Calu3 (cell line): ENCODE measurements around the gene VPS11. TPM values are rescaled to one million over a fixed set of nuclear protein-coding genes. Genes with fewer than 3 reads are reported as not detected.
"Not testable (repeated sequence)": the region's sequence is repeated elsewhere in the genome, so short reads cannot be mapped to it uniquely, and the experiment has no call there.

Experiments
- BruUV-seq: library from RNA; stranded (reverse); fragments of 400-500 nt; replicated peaks from 2 replicates; lab custom pipeline; 2021; lab: Mats Ljungman, UMichigan
- CTCF ChIA-PET: fragments of 300-600 bp; sonication (Branson Sonifier 250); formaldehyde crosslinking; loops from one replicate; lab custom pipeline; 2022; ENCODE audit warnings: antibody characterized with exemption; lab: Charles Lee
- DNase-seq: peaks from one replicate; pipeline ENCODE4 v3.0.0; 2022
- H3K27ac Mint-ChIP-seq: one replicate; pipeline ENCODE4 v1.8.0; 2022; ENCODE audit warnings: mixed read lengths; ENCODE audit not compliant: unreplicated experiment
- H3K27me3 Mint-ChIP-seq: one replicate; pipeline ENCODE4 v1.8.0; 2022; ENCODE audit warnings: mixed read lengths; ENCODE audit not compliant: unreplicated experiment
- H3K36me3 Mint-ChIP-seq: one replicate; pipeline ENCODE4 v1.8.0; 2022; ENCODE audit warnings: mild to moderate bottlenecking, moderate library complexity, mixed read lengths; ENCODE audit not compliant: insufficient read depth, unreplicated experiment
- H3K4me1 Mint-ChIP-seq: one replicate; pipeline ENCODE4 v1.8.0; 2022; ENCODE audit warnings: mild to moderate bottlenecking, low read depth, mixed read lengths; ENCODE audit not compliant: unreplicated experiment
- H3K4me3 Mint-ChIP-seq: one replicate; pipeline ENCODE4 v1.8.0; 2022; ENCODE audit warnings: mild to moderate bottlenecking, low read depth, moderate library complexity, mixed read lengths; ENCODE audit not compliant: unreplicated experiment
- H3K9me3 Mint-ChIP-seq: one replicate; pipeline ENCODE4 v1.8.0; 2022; ENCODE audit warnings: low read depth, mixed read lengths; ENCODE audit not compliant: unreplicated experiment
- intact Hi-C: fragments of 100-400 bp; cut with micrococcal nuclease; formaldehyde crosslinking; loops from one replicate; pipeline ENCODE4 v1.10.0; 2022; ENCODE audit not compliant: unreplicated experiment
- total RNA-seq: library from RNA; stranded (reverse); gene quantifications from 2 replicates; pipeline ENCODE4 v1.2.3, GENCODE V29; 2022
- TF ChIP-seq, protein P1 (sequence below): fragments of 200-600 bp; IDR thresholded peaks from one replicate; pipeline ENCODE4 v1.8.0; 2022; ENCODE audit warnings: antibody characterized with exemption; ENCODE audit not compliant: unreplicated experiment

The VPS11 gene
- total RNA-seq, 1 experiment from 2014 or later, result 15.1 TPM

- H3K9me3 Mint-ChIP-seq, result no peaks in the 10 kb centered on the region
- no peaks in the 10 kb centered on the region for H3K27me3 Mint-ChIP-seq
- peak; percentile 13 for DNase-seq
- peaks cover 50% of the 10 kb centered on the region for H3K36me3 Mint-ChIP-seq
- intact Hi-C loops, result loop anchor here (5.0 kb wide), 1 partner anchor 97 kb away; no protein-coding TSS in a partner anchor
- H3K4me1 Mint-ChIP-seq, result peaks cover 9% of the 10 kb centered on the region
- H3K27ac Mint-ChIP-seq, result peak overlapping the region; percentile 92
- TF ChIP-seq, protein P1, sequence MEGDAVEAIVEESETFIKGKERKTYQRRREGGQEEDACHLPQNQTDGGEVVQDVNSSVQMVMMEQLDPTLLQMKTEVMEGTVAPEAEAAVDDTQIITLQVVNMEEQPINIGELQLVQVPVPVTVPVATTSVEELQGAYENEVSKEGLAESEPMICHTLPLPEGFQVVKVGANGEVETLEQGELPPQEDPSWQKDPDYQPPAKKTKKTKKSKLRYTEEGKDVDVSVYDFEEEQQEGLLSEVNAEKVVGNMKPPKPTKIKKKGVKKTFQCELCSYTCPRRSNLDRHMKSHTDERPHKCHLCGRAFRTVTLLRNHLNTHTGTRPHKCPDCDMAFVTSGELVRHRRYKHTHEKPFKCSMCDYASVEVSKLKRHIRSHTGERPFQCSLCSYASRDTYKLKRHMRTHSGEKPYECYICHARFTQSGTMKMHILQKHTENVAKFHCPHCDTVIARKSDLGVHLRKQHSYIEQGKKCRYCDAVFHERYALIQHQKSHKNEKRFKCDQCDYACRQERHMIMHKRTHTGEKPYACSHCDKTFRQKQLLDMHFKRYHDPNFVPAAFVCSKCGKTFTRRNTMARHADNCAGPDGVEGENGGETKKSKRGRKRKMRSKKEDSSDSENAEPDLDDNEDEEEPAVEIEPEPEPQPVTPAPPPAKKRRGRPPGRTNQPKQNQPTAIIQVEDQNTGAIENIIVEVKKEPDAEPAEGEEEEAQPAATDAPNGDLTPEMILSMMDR, result peak; percentile 19
- peak overlapping the region; percentile 88 for H3K4me3 Mint-ChIP-seq
- no TSS peak for BruUV-seq
- CTCF ChIA-PET, result no interaction called here
Measured at GRCh38 chr11:119100246-119100970, 32.8 kb downstream of the VPS11 start.

DNA sequence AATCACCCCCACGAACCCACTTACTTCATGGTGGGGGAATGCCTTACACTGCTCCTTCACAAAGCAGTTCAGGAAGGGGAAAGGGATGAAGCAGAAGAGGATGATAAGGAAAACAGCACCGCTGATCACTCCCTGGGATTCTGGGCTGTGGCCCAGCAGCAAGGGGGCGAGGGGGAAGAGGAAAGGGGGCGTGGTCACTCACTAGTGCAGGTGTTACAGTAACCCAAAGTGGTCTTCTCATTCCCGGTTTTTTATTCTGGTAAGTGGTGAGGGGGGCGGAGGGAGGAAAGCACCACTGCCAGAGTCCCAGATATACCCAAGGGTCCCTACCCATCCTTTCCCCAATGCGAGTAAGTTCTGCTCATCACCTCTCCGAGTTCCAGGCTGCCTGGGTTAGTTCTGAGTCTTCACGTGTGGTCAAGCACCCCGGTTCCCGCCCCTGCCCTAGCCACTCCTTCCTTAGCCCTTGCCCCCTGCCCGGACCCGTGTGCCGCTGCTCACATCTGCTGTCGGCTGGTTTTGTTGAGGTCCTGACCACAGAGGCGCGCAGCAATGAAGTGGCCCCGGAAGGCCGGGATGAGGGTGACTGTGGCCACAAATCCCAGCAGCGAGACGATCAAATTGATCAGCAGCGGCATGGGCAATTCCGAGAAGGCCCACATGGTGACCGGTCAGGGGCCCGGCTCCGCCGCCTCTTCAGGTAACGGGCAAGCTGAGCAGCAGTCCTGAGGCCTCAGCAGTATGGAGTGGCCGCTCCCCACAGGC is 33.6 kb downstream of the VPS11 start:
- CTCF ChIA-PET, result interaction anchor here (0.6 to 1.7 kb wide), 4 partner anchors 20 to 243 kb away, joined by 3 to 7 read pairs (median 6); partner anchors contain the start of genes CBL, HINFP and VPS11
- peaks cover 9% of the 10 kb centered on the region for H3K4me1 Mint-ChIP-seq
- peak overlapping the region; percentile 88 for H3K4me3 Mint-ChIP-seq
- BruUV-seq, result TSS peak; percentile 33
- TF ChIP-seq, protein P1, result no peak
- intact Hi-C loops, result loop anchor here (5.0 kb wide), 1 partner anchor 96 kb away; no protein-coding TSS in a partner anchor
- H3K27ac Mint-ChIP-seq, result peak overlapping the region; percentile 98
- no peaks in the 10 kb centered on the region for H3K27me3 Mint-ChIP-seq
- H3K9me3 Mint-ChIP-seq, result no peaks in the 10 kb centered on the region
- H3K36me3 Mint-ChIP-seq, result peaks cover 45% of the 10 kb centered on the region
- DNase-seq, result no peak

GRCh38 chr11:119101759-119102423 is 34.3 kb downstream of the VPS11 start, which contains the start of gene DPAGT1:
TSS of gene DPAGT1 (minus strand) at chr11:119101853. CDS start at chr11:119101655, 198 bp downstream.
- no peaks in the 10 kb centered on the region for H3K27me3 Mint-ChIP-seq
- no peaks in the 10 kb centered on the region for H3K9me3 Mint-ChIP-seq
- CTCF ChIA-PET, result interaction anchor here (0.6 to 1.7 kb wide), 8 partner anchors 19 to 983 kb away, joined by 3 to 7 read pairs (median 6); partner anchors contain the start of genes CBL, HINFP and VPS11
- peak; percentile 80 for DNase-seq
- peak within 1 kb of the TSS; percentile 98 for H3K27ac Mint-ChIP-seq
- intact Hi-C loops, result loop anchor here (5.0 kb wide), 1 partner anchor 95 kb away; no protein-coding TSS in a partner anchor
- peaks cover 50% of the 10 kb centered on the region for H3K36me3 Mint-ChIP-seq
- peaks cover 9% of the 10 kb centered on the region for H3K4me1 Mint-ChIP-seq
- TF ChIP-seq, protein P1, result no peak
- H3K4me3 Mint-ChIP-seq, result peak within 1 kb of the TSS; percentile 88
- no TSS peak for BruUV-seq

GRCh38 chr11:119103161-119103664 is 35.6 kb downstream of the VPS11 start:
- peak overlapping the region; percentile 88 for H3K4me3 Mint-ChIP-seq
- CTCF ChIA-PET, result interaction anchor here (1.2 to 1.7 kb wide), 3 partner anchors 18 to 102 kb away, joined by 4 to 7 read pairs (median 7); partner anchors contain the start of genes CBL and HINFP
- H3K9me3 Mint-ChIP-seq, H3K27me3 Mint-ChIP-seq, BruUV-seq, H3K27ac Mint-ChIP-seq, H3K4me1 Mint-ChIP-seq, DNase-seq: not testable (repeated sequence)
- intact Hi-C loops, result loop anchor here (5.0 kb wide), 1 partner anchor 94 kb away; no protein-coding TSS in a partner anchor
- H3K36me3 Mint-ChIP-seq, result peaks cover 51% of the 10 kb centered on the region
